ENCODE data around the gene DPPA5.

DNA sequence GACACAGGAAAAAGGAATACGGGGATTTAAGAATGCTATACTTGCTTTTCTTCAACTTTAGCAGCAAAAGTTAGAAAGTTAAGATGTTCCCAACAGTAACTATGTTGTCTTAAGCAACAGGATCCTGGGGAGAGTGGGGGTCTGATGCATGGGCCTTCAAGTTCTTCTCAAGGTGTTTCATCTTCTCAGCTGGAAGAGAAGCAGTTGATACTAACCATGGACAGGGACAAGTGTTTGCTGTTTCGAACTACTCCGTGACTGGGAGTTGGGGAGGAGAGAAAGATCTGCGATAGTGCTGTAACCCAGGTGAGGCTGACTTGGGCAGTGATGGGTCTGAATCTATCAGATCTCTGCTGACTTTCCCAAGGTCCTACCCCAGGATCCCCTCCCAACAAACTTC lies 14.6 kb upstream of the DPPA5 start:
- TF ChIP-seq, protein P1, sequence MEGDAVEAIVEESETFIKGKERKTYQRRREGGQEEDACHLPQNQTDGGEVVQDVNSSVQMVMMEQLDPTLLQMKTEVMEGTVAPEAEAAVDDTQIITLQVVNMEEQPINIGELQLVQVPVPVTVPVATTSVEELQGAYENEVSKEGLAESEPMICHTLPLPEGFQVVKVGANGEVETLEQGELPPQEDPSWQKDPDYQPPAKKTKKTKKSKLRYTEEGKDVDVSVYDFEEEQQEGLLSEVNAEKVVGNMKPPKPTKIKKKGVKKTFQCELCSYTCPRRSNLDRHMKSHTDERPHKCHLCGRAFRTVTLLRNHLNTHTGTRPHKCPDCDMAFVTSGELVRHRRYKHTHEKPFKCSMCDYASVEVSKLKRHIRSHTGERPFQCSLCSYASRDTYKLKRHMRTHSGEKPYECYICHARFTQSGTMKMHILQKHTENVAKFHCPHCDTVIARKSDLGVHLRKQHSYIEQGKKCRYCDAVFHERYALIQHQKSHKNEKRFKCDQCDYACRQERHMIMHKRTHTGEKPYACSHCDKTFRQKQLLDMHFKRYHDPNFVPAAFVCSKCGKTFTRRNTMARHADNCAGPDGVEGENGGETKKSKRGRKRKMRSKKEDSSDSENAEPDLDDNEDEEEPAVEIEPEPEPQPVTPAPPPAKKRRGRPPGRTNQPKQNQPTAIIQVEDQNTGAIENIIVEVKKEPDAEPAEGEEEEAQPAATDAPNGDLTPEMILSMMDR (IDR thresholded peaks at IDR 0.05) = no peak
- no peak for TF ChIP-seq EZH2 (IDR thresholded peaks at IDR 0.05; ENCODE audit: borderline replicate concordance, insufficient read depth, low read depth, low read length, poor library complexity, severe bottlenecking)

Data from B cell (primary cell).